ENCODE data around the gene RAB3A. TPM values are rescaled to one million over a fixed set of nuclear protein-coding genes. Genes with fewer than 3 reads are reported as not detected.

RAB3A gene
- total and polyA plus RNA-seq, 12 donors: 2.3 to 32.3 (median 6.2) TPM

DNA sequence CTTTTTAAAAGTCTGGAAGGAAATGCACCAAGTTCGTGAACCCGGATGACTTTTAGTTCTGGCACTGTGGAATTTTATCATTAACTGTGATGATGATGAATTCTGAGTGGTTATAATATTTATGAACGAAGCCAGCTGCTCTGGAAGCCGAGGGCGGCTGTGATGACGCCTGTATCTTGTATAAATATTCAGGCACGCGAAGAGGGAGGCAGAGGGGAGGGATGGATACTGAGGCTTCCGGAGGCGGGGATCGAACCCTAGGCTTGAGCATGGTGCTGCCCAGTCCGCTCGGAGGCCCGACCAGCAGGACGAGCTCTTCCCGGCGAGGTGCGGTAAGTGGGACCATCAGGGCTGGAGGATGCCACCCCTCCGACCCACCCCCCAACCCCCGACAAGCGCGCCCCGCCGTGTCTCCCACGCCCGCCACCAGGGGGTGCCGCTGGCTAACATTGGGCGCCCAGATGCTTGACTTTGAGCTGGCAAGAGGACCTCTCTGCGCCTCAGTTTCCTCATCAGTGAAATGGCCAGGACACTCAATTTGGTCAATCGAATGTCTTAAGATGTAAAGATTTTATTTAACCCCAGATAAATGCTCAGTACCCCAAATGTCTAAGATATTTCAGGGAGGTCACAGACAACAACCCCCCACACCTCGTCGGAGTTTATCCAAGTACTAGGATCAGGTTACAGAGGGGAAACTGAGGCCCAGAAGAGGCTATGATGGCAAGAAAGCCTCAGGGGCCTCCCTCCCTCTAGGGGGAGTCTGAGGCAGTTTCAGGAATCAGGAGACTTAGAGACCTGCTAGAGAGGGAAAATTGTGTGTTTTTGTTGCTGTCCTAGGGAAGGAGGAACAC lies 4.5 kb upstream of the RAB3A start:
- Histone ChIP-seq H3K27me3 (no peaks in the 10 kb centered on the region), H3K27ac (peak overlapping the region in 2 of 5 donors; percentile 59 to 62), H3K4me1 (replicated peaks in 1 of 2) (peaks cover 12 to 13% of the 10 kb centered on the region in 2 donors), H3K36me3 (replicated peaks in 1 of 2) (no peaks in the 10 kb centered on the region), H3K4me3 (no peak overlapping the region), H3K9me3 (replicated peaks in 1 of 3) (no peaks in the 10 kb centered on the region)
- intact Hi-C loops (cut with DNase I): no loop called here
- peak; percentile 43 to 77 (median 50) for DNase-seq
- TF ChIP-seq POLR2A (IDR thresholded peaks at IDR 0.05): no peak
- TF ChIP-seq, protein P1, sequence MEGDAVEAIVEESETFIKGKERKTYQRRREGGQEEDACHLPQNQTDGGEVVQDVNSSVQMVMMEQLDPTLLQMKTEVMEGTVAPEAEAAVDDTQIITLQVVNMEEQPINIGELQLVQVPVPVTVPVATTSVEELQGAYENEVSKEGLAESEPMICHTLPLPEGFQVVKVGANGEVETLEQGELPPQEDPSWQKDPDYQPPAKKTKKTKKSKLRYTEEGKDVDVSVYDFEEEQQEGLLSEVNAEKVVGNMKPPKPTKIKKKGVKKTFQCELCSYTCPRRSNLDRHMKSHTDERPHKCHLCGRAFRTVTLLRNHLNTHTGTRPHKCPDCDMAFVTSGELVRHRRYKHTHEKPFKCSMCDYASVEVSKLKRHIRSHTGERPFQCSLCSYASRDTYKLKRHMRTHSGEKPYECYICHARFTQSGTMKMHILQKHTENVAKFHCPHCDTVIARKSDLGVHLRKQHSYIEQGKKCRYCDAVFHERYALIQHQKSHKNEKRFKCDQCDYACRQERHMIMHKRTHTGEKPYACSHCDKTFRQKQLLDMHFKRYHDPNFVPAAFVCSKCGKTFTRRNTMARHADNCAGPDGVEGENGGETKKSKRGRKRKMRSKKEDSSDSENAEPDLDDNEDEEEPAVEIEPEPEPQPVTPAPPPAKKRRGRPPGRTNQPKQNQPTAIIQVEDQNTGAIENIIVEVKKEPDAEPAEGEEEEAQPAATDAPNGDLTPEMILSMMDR (IDR thresholded peaks at IDR 0.05): peak; percentile 13 to 64 (median 39)
- 14 to 24% (median 17%) methylated on average over 20 to 32 of the region's 32 CpGs for WGBS, 4 donors

DNA sequence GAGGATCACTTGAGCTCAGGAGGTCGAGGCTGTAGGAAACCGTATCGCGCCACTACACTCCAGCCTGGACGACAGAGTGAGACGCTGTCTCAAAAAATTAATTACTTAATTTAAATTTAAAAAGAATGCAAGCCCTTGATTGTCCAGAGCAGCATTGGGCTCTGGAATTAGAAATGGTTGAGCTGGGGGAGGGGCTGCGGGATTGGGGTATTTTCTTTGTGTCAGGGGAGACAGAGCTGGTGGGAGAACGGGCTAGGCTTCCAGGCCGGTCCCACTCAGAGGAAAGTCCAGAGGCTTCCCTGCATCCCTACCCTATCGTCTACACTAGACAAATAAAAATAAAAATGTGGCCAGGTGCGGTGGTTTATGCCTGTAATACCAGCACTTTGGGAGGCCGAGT lies 2.2 kb upstream of the RAB3A start:
- no peaks in the 10 kb centered on the region for H3K27me3 ChIP-seq
- TF ChIP-seq, protein P1 (IDR thresholded peaks at IDR 0.05): no peak
- H3K9me3 ChIP-seq (replicated peaks in 1 of 3): no peaks in the 10 kb centered on the region
- peaks cover 19 to 23% of the 10 kb centered on the region in 2 donors for H3K4me1 ChIP-seq (replicated peaks in 1 of 2)
- 83 to 87% (median 86%) methylated on average over 12 of the region's 12 CpGs for WGBS, 4 donors
- peak overlapping the region in 2 of 5 donors; percentile 94 to 96 for H3K27ac ChIP-seq
- H3K4me3 ChIP-seq: no peak overlapping the region
- no peaks in the 10 kb centered on the region for H3K36me3 ChIP-seq (replicated peaks in 1 of 2)
- intact Hi-C loops (cut with DNase I): no loop called here
- DNase-seq: no peak

DNA sequence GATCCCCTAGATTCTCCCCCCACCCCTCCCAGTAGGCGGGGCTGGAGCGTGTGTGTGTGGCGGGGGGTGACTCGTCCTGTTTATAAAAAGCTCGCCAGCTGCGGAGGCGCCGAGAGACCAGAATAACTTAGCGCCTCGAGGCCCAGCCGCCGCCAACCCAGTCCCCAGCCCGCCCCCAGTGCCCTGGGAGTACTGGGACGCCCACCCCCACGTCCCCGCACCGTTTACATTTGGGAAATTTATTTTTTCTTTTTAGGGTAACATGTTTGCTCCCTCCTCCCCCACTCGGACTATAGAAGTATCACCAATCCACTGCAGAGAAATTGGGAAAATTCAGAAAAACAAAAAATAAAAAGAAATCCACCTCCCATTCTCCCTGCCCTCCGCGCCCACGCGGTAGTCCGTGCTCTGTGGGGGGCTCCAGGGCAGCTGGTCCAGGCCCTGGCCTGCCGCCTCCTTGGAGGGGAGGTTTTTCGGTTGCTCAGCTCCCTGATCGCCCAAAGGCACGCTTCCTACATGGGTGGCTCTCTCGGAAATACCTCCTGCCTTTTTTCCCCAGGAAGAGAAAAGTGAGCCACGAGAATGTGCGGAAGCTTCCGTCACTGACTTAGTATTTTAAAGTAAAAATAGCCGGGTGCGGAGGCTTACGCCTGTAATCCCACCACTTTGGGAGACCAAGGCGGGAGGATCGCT lies 1.5 kb upstream of the RAB3A start:
- no peak for TF ChIP-seq POLR2A (IDR thresholded peaks at IDR 0.05)
- TF ChIP-seq, protein P1 (IDR thresholded peaks at IDR 0.05): no peak
- WGBS, 4 donors: 28 to 35% (median 31%) methylated on average over 30 to 36 of the region's 36 CpGs
- Histone ChIP-seq H3K27me3 (no peaks in the 10 kb centered on the region), H3K36me3 (replicated peaks in 1 of 2) (no peaks in the 10 kb centered on the region), H3K4me1 (replicated peaks in 1 of 2) (peaks cover 19 to 23% of the 10 kb centered on the region in 2 donors), H3K27ac (peak overlapping the region; percentile 67 to 96 (median 92)), H3K9me3 (replicated peaks in 1 of 3) (no peaks in the 10 kb centered on the region), H3K4me3 (peak overlapping the region in 3 of 4 donors; percentile 15 to 72 (median 37))
- peak; percentile 76 to 87 (median 80) for DNase-seq
- intact Hi-C loops (cut with DNase I): no loop called here

Measured in adrenal gland (tissue), 12 donors.